ENCODE data around the gene SET. TPM values are rescaled to one million over a fixed set of nuclear protein-coding genes. Genes with fewer than 3 reads are reported as not detected.

Gene SET
- polyA plus RNA-seq, 1 donor (not counting 4 experiments of a cell fraction or from before 2014, with no cell fraction given): 267 TPM

GRCh38 chr9:128683340-128684064 lies 5.5 kb upstream of the SET start:
- no peaks in the 10 kb centered on the region for H3K9me1 ChIP-seq (ENCODE audit: control insufficient read depth, extremely low read depth, insufficient read depth, low read length)
- peaks cover 30% of the 10 kb centered on the region for H3K4me1 ChIP-seq (ENCODE audit: control insufficient read depth, extremely low read depth, insufficient read depth, low read length)
- H3K27me3 ChIP-seq (ENCODE audit: control insufficient read depth, extremely low read depth, insufficient read depth, low read length): no peaks in the 10 kb centered on the region
- H2AFZ ChIP-seq (ENCODE audit: control insufficient read depth, low read length): peak overlapping the region; percentile 8
- H3K9ac ChIP-seq (ENCODE audit: control insufficient read depth, extremely low read depth, insufficient read depth, low read length): peak overlapping the region; percentile 99
- no peaks in the 10 kb centered on the region for H3K9me3 ChIP-seq (ENCODE audit: control insufficient read depth, low read depth, low read length)
- H3K4me3 ChIP-seq (ENCODE audit: control insufficient read depth in 2 of 3, extremely low read depth in 1 of 3, insufficient read depth in 2 of 3, low read depth in 1 of 3, low read length in 3 of 3): peak overlapping the region; percentile 64 to 98 (median 78)
- dilution Hi-C loops (cut with MboI; ENCODE audit: extremely low pct_ligation_motif_present, low sequenced_read_pairs): no loop called here
- no peak for FAIRE-seq
- peak overlapping the region; percentile 85 for H3K4me2 ChIP-seq (ENCODE audit: control insufficient read depth, extremely low read depth, insufficient read depth, low read depth, low read length)
- DNase-seq (ENCODE audit: low read depth, low spot score): no peak
- H3K79me2 ChIP-seq (ENCODE audit: control insufficient read depth, insufficient read depth, low read length): peaks cover 49% of the 10 kb centered on the region
- peak overlapping the region; percentile 99 for H3K27ac ChIP-seq (ENCODE audit: control insufficient read depth, insufficient read depth, low read length)
- TF ChIP-seq EZH2 (IDR thresholded peaks at IDR 0.05; ENCODE audit: low read length): no peak
- no peaks in the 10 kb centered on the region for H4K20me1 ChIP-seq (ENCODE audit: control insufficient read depth, extremely low read depth, insufficient read depth, low read length)
- peaks cover 1 to 11% of the 10 kb centered on the region in 2 experiments for H3K36me3 ChIP-seq (ENCODE audit: control insufficient read depth in 2 of 2, extremely low read depth in 1 of 2, insufficient read depth in 2 of 2, low read length in 2 of 2)

- Histone ChIP-seq H3K4me3 (ENCODE audit: control insufficient read depth in 2 of 3, extremely low read depth in 1 of 3, insufficient read depth in 2 of 3, low read depth in 1 of 3, low read length in 3 of 3) (peak overlapping the region; percentile 64 to 98 (median 78)), H3K4me1 (ENCODE audit: control insufficient read depth, extremely low read depth, insufficient read depth, low read length) (peaks cover 32% of the 10 kb centered on the region), H2AFZ (ENCODE audit: control insufficient read depth, low read length) (no peak overlapping the region), H4K20me1 (ENCODE audit: control insufficient read depth, extremely low read depth, insufficient read depth, low read length) (no peaks in the 10 kb centered on the region), H3K9ac (ENCODE audit: control insufficient read depth, extremely low read depth, insufficient read depth, low read length) (peak overlapping the region; percentile 99), H3K27me3 (ENCODE audit: control insufficient read depth, extremely low read depth, insufficient read depth, low read length) (no peaks in the 10 kb centered on the region), H3K36me3 (ENCODE audit: control insufficient read depth in 2 of 2, extremely low read depth in 1 of 2, insufficient read depth in 2 of 2, low read length in 2 of 2) (peaks cover 1 to 11% of the 10 kb centered on the region in 2 experiments), H3K4me2 (ENCODE audit: control insufficient read depth, extremely low read depth, insufficient read depth, low read depth, low read length) (peak overlapping the region; percentile 85), H3K9me1 (ENCODE audit: control insufficient read depth, extremely low read depth, insufficient read depth, low read length) (no peaks in the 10 kb centered on the region), H3K79me2 (ENCODE audit: control insufficient read depth, insufficient read depth, low read length) (peaks cover 49% of the 10 kb centered on the region), H3K9me3 (ENCODE audit: control insufficient read depth, low read depth, low read length) (no peaks in the 10 kb centered on the region), H3K27ac (ENCODE audit: control insufficient read depth, insufficient read depth, low read length) (peak overlapping the region; percentile 99)
- dilution Hi-C loops (cut with MboI; ENCODE audit: extremely low pct_ligation_motif_present, low sequenced_read_pairs): no loop called here
- FAIRE-seq (no peak), DNase-seq (ENCODE audit: low read depth, low spot score) (no peak)
- TF ChIP-seq EZH2 (IDR thresholded peaks at IDR 0.05; ENCODE audit: low read length) (no peak), CTCF (optimal IDR thresholded peaks at IDR 0.05 in 1 of 3, IDR thresholded peaks at IDR 0.05 in 1 of 3, conservative IDR thresholded peaks at IDR 0.05 in 1 of 3; ENCODE audit: extremely low read depth in 1 of 3, insufficient read depth in 2 of 3, low read length in 3 of 3) (no peak)
Measured at GRCh38 chr9:128684065-128684324, 5.0 kb upstream of the SET start.
